Measurements from ENCODE around the gene EYS.
A peak's percentile ranks its signal among the peaks of the same experiment; 100 is the strongest.

The EYS gene

GRCh38 chr6:63819831-63820230 is 1887.2 kb downstream of the EYS start:
- Histone ChIP-seq H3K4me3 (no peak overlapping the region), H3K27ac (no peak overlapping the region), H3K9me3 (ENCODE audit: low read depth, low read length) (no peaks in the 10 kb centered on the region), H3K36me3 (ENCODE audit: insufficient read depth, low read length) (no peaks in the 10 kb centered on the region), H3K9ac (ENCODE audit: insufficient read length) (no peak overlapping the region)
- no peak for TF ChIP-seq POLR2AphosphoS5 (IDR thresholded peaks at IDR 0.05; ENCODE audit: borderline replicate concordance, low read depth, low read length)
- no peak for TF ChIP-seq FOXP2 (optimal IDR thresholded peaks at IDR 0.05; ENCODE audit: control extremely low read depth, extremely low read length, insufficient read depth)
- TF ChIP-seq EZH2 (IDR thresholded peaks at IDR 0.05), result no peak
- no peak for DNase-seq (ENCODE audit: low read depth, low spot score)

- H3K4me3 ChIP-seq, result no peak overlapping the region
- no peaks in the 10 kb centered on the region for H3K36me3 ChIP-seq (ENCODE audit: insufficient read depth, low read length)
- no peak overlapping the region for H3K27ac ChIP-seq
- DNase-seq (ENCODE audit: low read depth, low spot score), result no peak
- no peak overlapping the region for H3K9ac ChIP-seq (ENCODE audit: insufficient read length)
- TF ChIP-seq FOXP2 (optimal IDR thresholded peaks at IDR 0.05; ENCODE audit: control extremely low read depth, extremely low read length, insufficient read depth), result no peak
- TF ChIP-seq EZH2 (IDR thresholded peaks at IDR 0.05), result no peak
- TF ChIP-seq POLR2AphosphoS5 (IDR thresholded peaks at IDR 0.05; ENCODE audit: borderline replicate concordance, low read depth, low read length), result no peak
- no peaks in the 10 kb centered on the region for H3K9me3 ChIP-seq (ENCODE audit: low read depth, low read length)
Measured at GRCh38 chr6:63817492-63818050, 1889.5 kb downstream of the EYS start.

GRCh38 chr6:63816982-63817436 is 1890.0 kb downstream of the EYS start:
- Histone ChIP-seq H3K4me3 (no peak overlapping the region), H3K9ac (ENCODE audit: insufficient read length) (no peak overlapping the region), H3K27ac (no peak overlapping the region), H3K36me3 (ENCODE audit: insufficient read depth, low read length) (no peaks in the 10 kb centered on the region), H3K9me3 (ENCODE audit: low read depth, low read length) (no peaks in the 10 kb centered on the region)
- no peak for DNase-seq (ENCODE audit: low read depth, low spot score)
- no peak for TF ChIP-seq POLR2AphosphoS5 (IDR thresholded peaks at IDR 0.05; ENCODE audit: borderline replicate concordance, low read depth, low read length)
- no peak for TF ChIP-seq EZH2 (IDR thresholded peaks at IDR 0.05)
- TF ChIP-seq FOXP2 (optimal IDR thresholded peaks at IDR 0.05; ENCODE audit: control extremely low read depth, extremely low read length, insufficient read depth), result no peak

- no peak for DNase-seq (ENCODE audit: low read depth, low spot score)
- H3K36me3 ChIP-seq (ENCODE audit: insufficient read depth, low read length), result no peaks in the 10 kb centered on the region
- TF ChIP-seq POLR2AphosphoS5 (IDR thresholded peaks at IDR 0.05; ENCODE audit: borderline replicate concordance, low read depth, low read length) (no peak), EZH2 (IDR thresholded peaks at IDR 0.05) (no peak), FOXP2 (optimal IDR thresholded peaks at IDR 0.05; ENCODE audit: control extremely low read depth, extremely low read length, insufficient read depth) (no peak)
- no peak overlapping the region for H3K4me3 ChIP-seq
- H3K9me3 ChIP-seq (ENCODE audit: low read depth, low read length), result no peaks in the 10 kb centered on the region
- no peak overlapping the region for H3K9ac ChIP-seq (ENCODE audit: insufficient read length)
- no peak overlapping the region for H3K27ac ChIP-seq
Measured at GRCh38 chr6:63816401-63816981, 1890.5 kb downstream of the EYS start.

GRCh38 chr6:63814459-63814858 is 1892.6 kb downstream of the EYS start:
- Histone ChIP-seq H3K4me3 (no peak overlapping the region), H3K9ac (ENCODE audit: insufficient read length) (no peak overlapping the region), H3K36me3 (ENCODE audit: insufficient read depth, low read length) (no peaks in the 10 kb centered on the region), H3K27ac (no peak overlapping the region), H3K9me3 (ENCODE audit: low read depth, low read length) (no peaks in the 10 kb centered on the region)
- DNase-seq (ENCODE audit: low read depth, low spot score), result no peak
- TF ChIP-seq EZH2 (IDR thresholded peaks at IDR 0.05), result no peak
- TF ChIP-seq FOXP2 (optimal IDR thresholded peaks at IDR 0.05; ENCODE audit: control extremely low read depth, extremely low read length, insufficient read depth), result no peak
- no peak for TF ChIP-seq POLR2AphosphoS5 (IDR thresholded peaks at IDR 0.05; ENCODE audit: borderline replicate concordance, low read depth, low read length)

- no peak for TF ChIP-seq POLR2AphosphoS5 (IDR thresholded peaks at IDR 0.05; ENCODE audit: borderline replicate concordance, low read depth, low read length)
- Histone ChIP-seq H3K9ac (ENCODE audit: insufficient read length) (no peak overlapping the region), H3K27ac (no peak overlapping the region), H3K4me3 (no peak overlapping the region), H3K36me3 (ENCODE audit: insufficient read depth, low read length) (no peaks in the 10 kb centered on the region), H3K9me3 (ENCODE audit: low read depth, low read length) (no peaks in the 10 kb centered on the region)
- DNase-seq (ENCODE audit: low read depth, low spot score), result no peak
Measured at GRCh38 chr6:63813566-63814120, 1893.4 kb downstream of the EYS start.

GRCh38 chr6:63808576-63808975 is 1898.5 kb downstream of the EYS start:
- no peak overlapping the region for H3K4me3 ChIP-seq
- DNase-seq (ENCODE audit: low read depth, low spot score), result no peak
- no peaks in the 10 kb centered on the region for H3K9me3 ChIP-seq (ENCODE audit: low read depth, low read length)
- H3K27ac ChIP-seq, result no peak overlapping the region
- no peak for TF ChIP-seq FOXP2 (optimal IDR thresholded peaks at IDR 0.05; ENCODE audit: control extremely low read depth, extremely low read length, insufficient read depth)
- H3K9ac ChIP-seq (ENCODE audit: insufficient read length), result no peak overlapping the region
- no peaks in the 10 kb centered on the region for H3K36me3 ChIP-seq (ENCODE audit: insufficient read depth, low read length)

- no peak overlapping the region for H3K9ac ChIP-seq (ENCODE audit: insufficient read length)
- DNase-seq (ENCODE audit: low read depth, low spot score), result no peak
- no peaks in the 10 kb centered on the region for H3K36me3 ChIP-seq (ENCODE audit: insufficient read depth, low read length)
- peak overlapping the region; percentile 84; the same call in 1 of the 2 replicates for H3K27ac ChIP-seq
- no peaks in the 10 kb centered on the region for H3K9me3 ChIP-seq (ENCODE audit: low read depth, low read length)
- H3K4me3 ChIP-seq, result peak overlapping the region; percentile 66
- no peak; the same call in 1 of the 2 replicates for TF ChIP-seq POLR2AphosphoS5 (IDR thresholded peaks at IDR 0.05; ENCODE audit: borderline replicate concordance, low read depth, low read length)
- no peak for TF ChIP-seq EZH2 (IDR thresholded peaks at IDR 0.05)
- TF ChIP-seq FOXP2 (optimal IDR thresholded peaks at IDR 0.05; ENCODE audit: control extremely low read depth, extremely low read length, insufficient read depth), result no peak
Measured at GRCh38 chr6:63807056-63807455, 1900.0 kb downstream of the EYS start.

GRCh38 chr6:63806573-63806913 is 1900.5 kb downstream of the EYS start:
- Histone ChIP-seq H3K9ac (ENCODE audit: insufficient read length) (no peak overlapping the region), H3K27ac (peak overlapping the region; percentile 84)

More at GRCh38 chr6:63806573-63806913, 1900.5 kb downstream of the EYS start:
- no peaks in the 10 kb centered on the region for H3K9me3 ChIP-seq (ENCODE audit: low read depth, low read length)
- DNase-seq (ENCODE audit: low read depth, low spot score), result no peak
- peak overlapping the region; percentile 66 for H3K4me3 ChIP-seq
- no peaks in the 10 kb centered on the region for H3K36me3 ChIP-seq (ENCODE audit: insufficient read depth, low read length)
- TF ChIP-seq POLR2AphosphoS5 (IDR thresholded peaks at IDR 0.05; ENCODE audit: borderline replicate concordance, low read depth, low read length) (no peak), FOXP2 (optimal IDR thresholded peaks at IDR 0.05; ENCODE audit: control extremely low read depth, extremely low read length, insufficient read depth) (no peak), EZH2 (IDR thresholded peaks at IDR 0.05) (no peak)

Data from SK-N-MC (cell line).